ENCODE results near the gene SLC25A45.
"Not testable (repeated sequence)": the region's sequence is repeated elsewhere in the genome, so short reads cannot be mapped to it uniquely, and the experiment has no call there.

Gene SLC25A45

DNA sequence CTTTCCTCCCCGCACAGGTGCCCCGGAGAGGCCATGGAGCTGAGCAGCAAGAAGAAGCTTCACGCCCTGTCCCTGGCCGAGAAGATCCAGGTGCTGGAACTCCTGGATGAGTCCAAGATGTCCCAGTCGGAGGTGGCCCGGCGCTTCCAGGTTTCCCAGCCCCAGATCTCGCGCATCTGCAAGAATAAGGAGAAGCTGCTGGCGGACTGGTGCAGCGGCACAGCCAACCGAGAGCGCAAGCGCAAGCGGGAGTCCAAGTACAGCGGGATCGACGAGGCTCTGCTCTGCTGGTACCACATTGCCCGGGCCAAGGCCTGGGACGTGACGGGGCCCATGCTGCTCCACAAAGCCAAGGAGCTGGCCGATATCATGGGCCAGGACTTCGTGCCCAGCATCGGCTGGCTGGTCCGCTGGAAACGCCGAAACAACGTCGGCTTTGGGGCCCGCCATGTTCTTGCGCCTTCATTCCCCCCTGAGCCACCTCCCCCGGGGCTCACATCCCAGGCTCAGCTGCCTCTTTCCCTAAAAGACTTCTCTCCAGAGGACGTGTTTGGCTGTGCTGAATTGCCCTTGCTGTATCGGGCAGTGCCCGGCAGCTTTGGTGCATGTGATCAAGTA lies 26.6 kb downstream of the SLC25A45 start:
- DNase-seq = no peak

DNA sequence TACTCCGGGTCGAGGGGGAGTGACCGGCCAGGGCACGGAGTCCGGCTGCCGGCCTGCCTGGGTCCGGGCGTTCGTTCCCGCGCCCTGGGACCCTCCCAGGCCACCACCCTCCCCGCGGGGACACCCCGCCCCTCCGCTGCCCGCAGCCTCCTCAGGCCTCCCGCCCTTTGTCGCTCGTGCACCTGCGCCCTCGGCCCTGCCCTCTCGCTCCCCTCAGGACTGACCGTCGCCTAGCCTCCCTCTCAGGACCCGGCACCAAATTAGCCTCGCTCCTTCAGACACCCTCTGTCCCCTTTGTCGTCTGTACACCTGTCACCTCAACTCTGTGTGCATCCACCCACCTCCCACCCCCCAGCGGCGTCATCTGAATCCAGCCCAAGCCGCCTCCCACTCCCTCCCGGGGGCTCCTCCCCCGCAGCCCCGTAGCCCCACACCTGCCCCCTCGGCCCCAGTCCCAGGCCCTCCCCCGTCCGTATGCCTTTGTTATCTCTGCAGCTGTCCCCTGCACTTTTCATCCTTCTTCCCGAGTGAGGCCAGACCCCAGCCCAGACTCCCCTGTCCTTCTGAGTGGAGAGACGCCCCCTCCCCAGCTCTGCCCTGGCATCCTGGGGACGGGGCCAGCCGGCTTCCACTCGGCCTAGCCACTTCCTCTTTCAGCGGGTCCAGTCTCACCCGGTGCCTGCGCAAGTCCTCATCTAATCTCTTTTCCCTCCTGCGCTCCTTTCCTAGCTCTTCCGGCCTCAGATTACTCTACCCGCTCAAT lies 27.3 kb downstream of the SLC25A45 start:
- DNase-seq = peak; percentile 34

GRCh38 chr11:65354265-65355012 lies 28.0 kb downstream of the SLC25A45 start, which contains the start of gene TIGD3:
Gene TIGD3, plus strand, starts transcription at chr11:65354751. Its CDS starts 1,058 bp downstream, at chr11:65355809.
- peak; percentile 98 for DNase-seq

DNA sequence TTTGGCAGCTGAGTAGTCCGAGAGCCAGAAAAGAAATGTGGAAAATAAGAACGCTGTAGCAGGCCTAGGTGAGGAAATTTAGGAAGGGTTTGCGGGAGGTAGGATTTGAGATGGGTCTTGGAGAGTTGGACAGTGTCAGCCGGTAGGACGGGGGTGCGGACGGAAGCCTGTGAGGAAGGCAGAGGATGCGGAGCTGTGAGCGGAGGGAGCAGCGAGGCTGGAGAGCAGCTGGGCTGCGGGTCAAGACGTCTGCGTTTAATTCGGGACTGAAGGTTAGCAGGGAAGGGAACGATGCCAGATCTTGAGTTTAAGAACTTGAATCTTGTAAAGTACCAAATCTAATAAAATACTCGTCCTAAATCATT lies 28.6 kb downstream of the SLC25A45 start:
- no peak for DNase-seq

- DNase-seq = no peak
These were observed 29.1 kb downstream of the SLC25A45 start for GRCh38 chr11:65353376-65353775.

DNA sequence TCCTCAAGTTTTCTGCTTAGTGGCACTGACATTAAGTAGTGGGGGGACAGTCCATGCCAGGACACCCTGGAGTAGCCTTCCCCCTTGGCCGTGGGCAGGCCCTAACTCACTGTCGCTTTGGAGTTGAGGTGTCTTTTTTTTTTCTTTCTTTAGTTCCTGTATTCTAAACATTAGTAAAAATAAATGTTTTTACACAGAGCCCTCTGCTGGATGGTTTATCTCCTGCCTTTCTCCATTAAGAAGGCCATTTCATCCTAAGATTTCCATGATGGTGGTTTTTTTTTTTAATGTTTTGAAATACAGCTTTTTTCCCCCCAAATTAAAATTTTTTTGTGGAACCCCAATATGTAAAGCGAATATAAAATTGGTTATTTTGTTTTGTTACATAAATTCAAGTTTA lies 29.7 kb downstream of the SLC25A45 start:
- no peak for DNase-seq

- DNase-seq = no peak
These were observed 30.9 kb downstream of the SLC25A45 start for GRCh38 chr11:65351511-65351910.

GRCh38 chr11:65341856-65342255 lies 40.6 kb downstream of the SLC25A45 start:
- no peak for DNase-seq

DNA sequence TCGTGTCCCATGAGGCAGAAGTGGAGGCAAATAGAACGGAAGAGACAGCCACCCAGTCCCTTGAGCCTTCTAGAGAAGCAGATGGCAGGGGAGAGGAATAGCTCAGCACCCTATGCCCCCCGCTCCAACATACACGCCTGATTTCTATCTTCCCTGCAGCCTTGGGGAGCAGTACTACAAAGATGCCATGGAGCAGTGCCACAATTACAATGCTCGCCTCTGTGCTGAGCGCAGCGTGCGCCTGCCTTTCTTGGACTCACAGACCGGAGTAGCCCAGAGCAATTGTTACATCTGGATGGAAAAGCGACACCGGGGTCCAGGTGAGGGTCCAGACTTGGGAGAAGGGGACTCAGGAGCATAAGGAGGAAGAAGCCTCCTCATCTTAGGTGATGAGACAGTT lies 42.2 kb downstream of the SLC25A45 start:
- no peak for DNase-seq

DNA sequence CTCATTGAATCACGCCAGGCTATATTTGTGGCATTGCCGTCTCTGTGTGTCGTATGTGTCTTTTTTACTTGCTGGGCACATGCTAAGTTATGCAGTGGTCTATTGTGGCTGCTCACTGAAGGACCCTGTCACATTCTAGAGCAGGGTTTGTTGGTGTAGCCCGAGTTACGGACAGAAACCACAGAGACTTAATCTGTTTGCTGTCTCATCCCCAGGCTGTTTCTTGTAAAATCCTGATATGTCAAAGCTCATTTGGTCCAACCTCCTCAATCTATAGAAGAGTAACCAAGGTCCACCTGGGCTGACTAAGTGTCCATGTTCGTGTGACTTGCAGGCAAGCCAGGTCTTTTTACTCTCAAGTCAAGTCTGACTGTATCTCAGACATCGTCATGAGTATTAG lies 43.8 kb downstream of the SLC25A45 start:
- no peak for DNase-seq

DNA sequence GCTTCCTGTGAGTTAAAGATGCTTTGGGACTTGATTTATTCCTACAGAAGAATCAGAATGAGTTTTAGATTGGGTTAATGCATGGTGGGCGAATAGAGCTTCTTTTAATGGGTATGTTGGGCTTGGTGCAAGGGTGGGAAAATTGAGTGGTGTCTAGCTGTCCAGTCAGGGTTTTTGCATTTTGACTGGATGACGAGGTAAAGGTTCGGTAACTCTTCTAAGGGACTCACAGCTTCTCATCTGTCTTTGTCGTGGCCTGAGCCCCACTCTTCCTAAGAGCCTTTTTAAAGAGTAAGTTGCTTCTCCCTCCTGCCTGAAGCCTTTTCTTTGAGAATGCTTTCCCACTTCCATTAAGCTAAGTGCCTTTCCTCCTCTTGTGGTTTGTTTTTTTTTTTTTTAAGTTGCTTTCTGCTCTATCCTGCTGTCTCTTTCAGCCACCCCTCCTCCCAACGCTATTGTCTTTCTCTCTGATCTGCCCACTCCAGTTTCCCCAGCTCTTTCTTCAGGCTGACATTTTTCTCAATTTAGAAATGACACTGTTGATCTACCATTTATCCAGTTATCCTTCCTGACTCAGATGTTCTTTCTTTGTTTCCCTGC lies 47.6 kb downstream of the SLC25A45 start:
- no peak for DNase-seq

- not testable (repeated sequence) for DNase-seq
These were observed 49.9 kb downstream of the SLC25A45 start for GRCh38 chr11:65332591-65332990.

- no peak for DNase-seq
These were observed 51.9 kb downstream of the SLC25A45 start for GRCh38 chr11:65330544-65330943.

- DNase-seq = peak; percentile 87
These were observed 52.5 kb downstream of the SLC25A45 start for GRCh38 chr11:65329944-65330403.

- DNase-seq = no peak
These were observed 53.0 kb downstream of the SLC25A45 start for GRCh38 chr11:65329478-65329877.

GRCh38 chr11:65327021-65327420 lies 55.4 kb downstream of the SLC25A45 start:
- DNase-seq = no peak

GRCh38 chr11:65325435-65325834 lies 57.0 kb downstream of the SLC25A45 start:
- DNase-seq = no peak

All from activated CD4-positive, alpha-beta T cell treated with anti-CD3 and anti-CD28 coated beads, Interleukin-10, Interleukin-2, amounts not matched to agents 100 ng/mL and 50 ng/mL, durations not matched to agents 16 hours and 8 hours (primary cell).